T1000 (cell line): ENCODE results near the gene ABCA13.
"Not testable (repeated sequence)": the region's sequence is repeated elsewhere in the genome, so short reads cannot be mapped to it uniquely, and the experiment has no call there.

ENCODE experiments used
- DNase-seq: peaks from one replicate; lab custom pipeline; 2025; ENCODE audit warnings: mixed read lengths; lab: John Stamatoyannopoulos, UW

ABCA13 gene

GRCh38 chr7:48171202-48171601 is at the start of gene ABCA13:
TSS of gene ABCA13 (plus strand) at chr7:48171458. CDS start at chr7:48171484, 26 bp downstream.
- DNase-seq, result no peak

DNA sequence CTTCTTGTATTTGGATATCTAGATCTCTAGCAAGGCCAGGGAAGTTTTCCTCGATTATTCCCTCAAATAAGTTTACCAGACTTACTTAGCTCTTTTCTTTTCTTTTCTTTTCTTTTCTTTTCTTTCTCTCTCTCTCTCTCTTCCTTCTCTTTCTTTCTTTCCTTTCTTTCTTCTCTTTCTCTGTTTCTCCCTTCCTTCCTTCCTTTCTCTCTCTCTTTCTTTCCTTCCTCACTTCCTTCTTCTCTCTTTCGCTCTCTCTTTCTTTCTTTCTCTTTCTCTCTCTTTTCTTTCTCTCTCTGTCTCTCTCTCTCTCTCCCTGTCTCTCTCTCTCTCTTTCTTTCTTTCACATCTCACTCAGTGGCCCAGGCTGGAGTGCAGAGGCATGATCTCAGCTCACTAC is 45.2 kb upstream of the ABCA13 start:
- DNase-seq, result no peak

DNA sequence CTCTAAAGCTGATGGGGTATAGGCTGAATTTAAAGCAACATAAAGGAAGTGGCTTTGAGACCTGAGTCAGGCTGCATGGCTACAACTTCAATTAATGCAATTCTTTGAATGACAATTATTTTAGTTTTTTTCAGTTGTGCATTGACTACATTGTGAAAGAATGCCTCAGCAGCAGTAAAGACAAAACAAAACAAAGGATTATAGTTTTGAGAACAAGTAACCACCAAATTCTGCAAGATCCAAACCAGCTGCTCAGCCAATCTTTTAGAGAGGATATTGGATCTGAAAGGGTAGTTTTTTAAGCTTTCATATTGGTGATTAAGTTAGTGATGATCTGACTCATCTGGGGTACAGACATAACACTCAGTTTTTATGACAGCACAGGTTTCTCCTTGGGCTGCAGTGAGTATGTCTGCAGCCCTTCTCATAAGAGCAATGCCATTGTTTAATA is 40.6 kb upstream of the ABCA13 start:
- DNase-seq, result no peak

- DNase-seq, result no peak
These were observed 38.5 kb upstream of the ABCA13 start for GRCh38 chr7:48132792-48133191.

- no peak for DNase-seq
These were observed 31.8 kb upstream of the ABCA13 start for GRCh38 chr7:48139459-48139858.

DNA sequence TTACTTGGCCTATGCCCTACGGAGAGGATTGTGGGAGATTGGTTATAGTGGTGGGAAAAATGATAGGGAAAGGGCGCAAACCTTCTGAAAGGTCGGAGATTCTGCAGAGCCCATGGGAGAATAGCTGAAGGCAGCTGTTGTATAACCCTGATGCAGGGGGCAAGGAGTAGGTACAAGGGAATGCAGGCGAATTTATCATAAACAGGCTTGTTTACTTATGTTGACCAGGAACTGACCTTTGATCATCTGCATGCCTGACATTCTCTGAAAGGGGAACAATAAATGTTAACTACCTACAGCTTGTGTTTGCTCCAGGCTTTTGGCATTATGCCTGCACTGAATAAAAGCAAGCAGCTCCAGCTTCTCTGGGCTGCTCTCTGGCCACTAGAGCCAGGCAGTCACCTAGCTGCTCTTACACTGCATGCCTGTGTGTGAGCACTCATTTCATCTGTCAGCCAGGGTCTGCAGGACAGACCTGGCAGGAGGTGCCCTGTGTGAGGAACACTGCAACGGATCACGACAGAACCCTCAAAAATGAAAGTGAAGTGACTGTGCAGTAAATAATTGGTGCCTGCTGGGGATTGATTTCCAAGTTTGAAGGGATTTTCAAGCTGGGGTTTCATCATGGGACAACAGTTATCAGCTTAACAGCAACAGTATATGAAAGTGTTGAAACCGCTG is 31.1 kb upstream of the ABCA13 start:
- DNase-seq, result peak; percentile 45

GRCh38 chr7:48141521-48141920 is 29.7 kb upstream of the ABCA13 start:
- no peak for DNase-seq

DNA sequence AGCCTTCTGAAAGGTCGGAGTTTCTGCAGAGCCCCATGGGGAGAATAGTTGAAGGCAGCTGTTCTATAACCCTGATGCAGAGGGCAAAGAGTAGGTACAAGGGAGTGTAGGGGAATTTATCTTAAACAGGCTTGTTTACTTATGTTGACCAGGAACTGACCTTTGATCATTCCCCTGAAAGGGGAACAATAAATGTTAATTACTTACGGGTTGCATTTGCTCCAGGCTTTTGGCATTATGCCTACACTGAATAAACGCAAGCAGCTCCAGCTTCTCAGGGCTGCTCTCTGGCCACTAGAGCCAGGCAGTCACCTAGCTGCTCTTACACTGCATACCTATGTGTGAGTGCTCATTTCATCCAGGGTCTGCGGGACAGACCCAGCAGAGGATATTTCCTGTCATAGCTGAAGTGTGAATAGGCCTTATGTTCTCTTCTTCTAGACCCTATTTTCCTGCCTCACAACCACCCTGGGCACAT is 26.9 kb upstream of the ABCA13 start:
- DNase-seq, result no peak

- DNase-seq, result no peak
These were observed 24.1 kb upstream of the ABCA13 start for GRCh38 chr7:48147078-48147591.

DNA sequence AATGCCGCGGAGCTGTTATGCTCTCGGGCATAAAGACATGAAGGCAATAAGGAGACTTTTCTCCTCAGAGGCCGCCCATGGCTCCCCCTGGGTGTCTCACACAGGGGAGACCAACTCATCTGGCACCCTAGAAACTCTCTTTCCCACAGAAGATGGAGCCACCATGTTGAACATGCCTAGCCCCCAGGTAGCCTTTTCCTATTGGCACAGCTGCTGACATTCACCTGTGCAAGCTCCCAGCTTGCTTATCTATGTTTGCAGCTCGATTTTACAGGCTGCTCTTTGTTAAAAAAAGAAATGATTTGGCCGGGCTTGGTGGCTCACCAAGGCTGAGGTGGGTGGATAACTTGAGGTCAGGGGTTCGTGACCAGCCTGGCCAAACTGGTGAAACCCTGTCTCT is 23.6 kb upstream of the ABCA13 start:
- DNase-seq, result not testable (repeated sequence)

DNA sequence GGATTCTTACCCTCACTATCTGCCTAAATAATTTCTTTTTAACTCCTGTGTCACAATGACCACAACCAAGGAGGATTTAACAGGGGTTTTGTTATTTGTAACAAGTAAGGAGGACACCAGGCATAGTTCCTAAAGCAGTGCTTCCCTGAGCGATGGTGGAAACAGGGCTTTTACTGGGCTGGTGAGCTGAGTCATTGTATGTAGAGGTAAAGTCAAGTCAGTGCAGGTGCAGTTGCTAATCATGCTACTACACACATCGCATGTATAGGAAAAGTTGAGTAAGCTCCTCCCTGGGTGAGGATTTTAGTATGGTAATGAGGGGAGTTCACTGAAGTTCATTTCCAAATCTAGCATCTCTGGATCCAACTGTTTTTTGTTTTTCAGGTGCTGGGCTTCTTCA is 22.9 kb upstream of the ABCA13 start:
- no peak for DNase-seq

- DNase-seq, result no peak
These were observed 22.2 kb upstream of the ABCA13 start for GRCh38 chr7:48149058-48149457.

GRCh38 chr7:48150086-48150485 is 21.2 kb upstream of the ABCA13 start:
- DNase-seq, result no peak

GRCh38 chr7:48154792-48155413 is 16.4 kb upstream of the ABCA13 start:
- DNase-seq, result peak; percentile 33

DNA sequence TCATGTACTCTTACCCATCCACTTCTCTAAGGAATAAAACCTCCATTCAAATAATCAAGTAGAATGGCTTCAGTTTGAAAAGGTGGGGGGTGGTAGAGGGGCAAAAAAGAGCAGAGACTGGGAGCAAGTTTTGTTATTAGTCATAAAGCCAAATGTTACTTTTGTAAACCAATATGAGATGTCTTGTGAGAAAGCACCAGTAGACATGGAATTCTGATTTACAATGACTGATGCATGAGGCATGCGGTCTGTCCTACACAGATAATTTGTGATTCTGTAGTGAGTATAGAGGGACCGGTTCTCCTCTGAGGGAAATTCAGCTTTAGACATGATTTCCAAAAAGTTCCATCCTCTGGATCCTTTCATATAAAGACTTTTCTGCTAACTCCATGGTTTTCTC is 12.9 kb upstream of the ABCA13 start:
- DNase-seq, result no peak

GRCh38 chr7:48161407-48162125 is 9.7 kb upstream of the ABCA13 start:
- DNase-seq, result no peak

- DNase-seq, result no peak
These were observed 6.1 kb upstream of the ABCA13 start for GRCh38 chr7:48165157-48165556.

DNA sequence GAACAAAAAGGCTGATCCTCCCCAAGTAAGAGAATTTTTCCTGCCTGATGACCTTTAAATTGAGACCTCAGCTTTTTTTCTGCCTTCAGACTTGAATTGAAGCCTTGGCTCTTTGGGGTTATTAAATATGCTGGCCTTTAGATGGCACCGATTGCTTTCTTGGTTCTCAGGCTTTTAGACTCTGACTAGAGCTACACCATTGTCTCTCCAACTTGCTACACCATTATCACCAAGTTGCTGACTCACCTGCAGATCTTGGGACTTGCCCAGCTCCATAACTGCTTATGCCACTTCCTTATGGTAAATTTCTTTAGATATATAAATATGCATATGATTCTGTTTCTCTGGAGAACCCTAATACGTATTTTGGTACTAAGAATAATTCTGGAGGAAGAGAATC is 3.1 kb upstream of the ABCA13 start:
- DNase-seq, result no peak

GRCh38 chr7:48170506-48170905 is 752 bp upstream of the ABCA13 start:
- DNase-seq, result no peak

DNA sequence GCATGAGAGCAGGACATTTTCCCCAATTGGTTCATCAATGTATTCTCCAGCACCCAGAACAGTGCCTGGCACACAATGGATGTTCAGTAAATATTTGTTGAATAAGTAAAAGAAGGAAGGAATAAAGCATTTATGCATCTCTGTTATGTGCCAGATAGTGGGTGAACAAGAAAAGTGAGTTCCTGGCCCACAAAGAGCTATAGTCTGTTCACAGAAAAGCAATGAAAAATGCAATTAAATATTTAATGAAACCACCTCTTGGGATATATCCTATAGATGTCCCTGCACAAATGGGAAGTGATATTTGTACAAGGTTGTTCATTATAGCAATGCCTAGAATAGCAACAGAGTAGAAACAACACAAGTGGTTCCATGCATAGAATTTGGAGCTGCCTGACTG is 2.1 kb downstream of the ABCA13 start:
- DNase-seq, result no peak

- DNase-seq, result no peak
These were observed 2.6 kb downstream of the ABCA13 start for GRCh38 chr7:48173756-48174382.

GRCh38 chr7:48175019-48175418 is 3.8 kb downstream of the ABCA13 start:
- no peak for DNase-seq
